Activated B cell treated with CpG ODN at 0.5 μM for 24 hours (primary cell): ENCODE data around the gene BLOC1S1. TPM values are rescaled to one million over a fixed set of nuclear protein-coding genes. Genes with fewer than 3 reads are reported as not detected.
A peak's percentile ranks its signal among the peaks of the same experiment; 100 is the strongest.

Experiments used
- ATAC-seq: fragments of 200-7000 bp; cut with Tn5 transposase; one replicate; pipeline ENCODE4 v1.10.0; 2021; ENCODE audit warnings: low read depth, mild to moderate bottlenecking, moderate library complexity
- CTCF ChIA-PET: fragments of 350-600 bp; sonication (Branson Sonifier 250); formaldehyde crosslinking; loops from one replicate; lab custom pipeline; 2021; ENCODE audit warnings: antibody characterized with exemption; lab: Charles Lee
- POLR2A ChIA-PET: fragments of 350-600 bp; sonication (Branson Sonifier 250); formaldehyde crosslinking; loops from one replicate; lab custom pipeline; 2021; ENCODE audit warnings: antibody characterized with exemption; lab: Charles Lee
- DNase-seq: peaks from one replicate; pipeline ENCODE4 v3.0.0; 2022
- H3K27ac Mint-ChIP-seq: one replicate; pipeline ENCODE4 v1.8.0; 2020; ENCODE audit warnings: mixed read lengths
- H3K27me3 Mint-ChIP-seq: one replicate; pipeline ENCODE4 v1.8.0; 2021; ENCODE audit warnings: mixed read lengths
- H3K36me3 Mint-ChIP-seq: one replicate; pipeline ENCODE4 v1.8.0; 2021; ENCODE audit warnings: low read depth, mixed read lengths
- H3K4me1 Mint-ChIP-seq: one replicate; pipeline ENCODE4 v1.8.0; 2021; ENCODE audit warnings: mixed read lengths
- H3K4me3 Mint-ChIP-seq: one replicate; pipeline ENCODE4 v1.8.0; 2020; ENCODE audit warnings: mild to moderate bottlenecking, mixed read lengths
- H3K9me3 Mint-ChIP-seq: one replicate; pipeline ENCODE4 v1.8.0; 2020; ENCODE audit warnings: mixed read lengths
- intact Hi-C: fragments of 100-400 bp; cut with micrococcal nuclease; formaldehyde crosslinking; loops from one replicate; pipeline ENCODE4 v1.15.1; 2024
- total RNA-seq: library from RNA; stranded (reverse); gene quantifications from 2 replicates; pipeline ENCODE4 v1.2.3, GENCODE V29; 2022
- TF ChIP-seq, protein P1 (sequence below): fragments of 200-600 bp; IDR thresholded peaks from one replicate; pipeline ENCODE4 v1.8.0; 2022; ENCODE audit warnings: antibody characterized with exemption, mild to moderate bottlenecking

BLOC1S1 gene
- total RNA-seq, 1 donor from 2014 or later: 91.0 TPM

DNA sequence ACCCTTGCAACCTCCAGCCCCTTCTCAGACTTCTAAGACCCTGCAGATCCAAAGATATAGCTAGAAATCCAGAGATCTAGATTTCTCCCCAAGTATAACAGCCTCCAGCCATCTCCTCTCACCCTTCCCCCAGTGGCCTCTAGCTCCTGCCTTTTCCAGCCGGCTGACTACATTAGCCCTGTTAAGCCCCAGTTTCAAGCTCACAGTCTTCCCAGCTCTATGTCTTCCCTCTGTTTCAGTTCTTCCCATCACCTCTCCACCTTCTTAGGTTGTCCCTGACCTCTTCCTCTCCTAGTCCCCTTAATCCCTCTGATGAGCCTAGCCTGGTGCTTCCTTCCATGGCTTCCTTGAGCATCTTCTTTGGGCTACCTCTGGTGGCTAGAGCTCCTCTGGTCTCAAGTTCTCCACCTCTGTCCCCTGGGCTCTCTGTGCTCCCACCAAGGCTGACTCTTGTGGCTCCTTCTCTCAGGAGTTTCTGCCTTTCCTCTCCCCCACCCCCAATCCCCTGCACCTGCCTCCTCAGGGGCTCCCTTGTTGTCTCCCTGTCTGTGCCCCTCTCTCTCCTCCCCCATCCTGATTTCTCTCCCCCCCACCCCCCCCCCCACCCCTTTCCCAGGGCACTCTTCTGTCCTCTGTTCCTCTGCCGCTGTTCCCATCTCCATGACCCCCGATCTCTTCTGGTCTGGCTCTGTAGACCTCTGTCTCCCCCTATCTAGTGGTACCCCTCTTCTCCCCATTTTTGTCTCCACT lies 26.3 kb downstream of the BLOC1S1 start:
- Mint-ChIP-seq H3K27me3 (no peaks in the 10 kb centered on the region), H3K4me3 (peak overlapping the region; percentile 82), H3K27ac (peak overlapping the region; percentile 50), H3K4me1 (peaks cover 59% of the 10 kb centered on the region), H3K36me3 (no peaks in the 10 kb centered on the region), H3K9me3 (no peaks in the 10 kb centered on the region)
- TF ChIP-seq, protein P1, sequence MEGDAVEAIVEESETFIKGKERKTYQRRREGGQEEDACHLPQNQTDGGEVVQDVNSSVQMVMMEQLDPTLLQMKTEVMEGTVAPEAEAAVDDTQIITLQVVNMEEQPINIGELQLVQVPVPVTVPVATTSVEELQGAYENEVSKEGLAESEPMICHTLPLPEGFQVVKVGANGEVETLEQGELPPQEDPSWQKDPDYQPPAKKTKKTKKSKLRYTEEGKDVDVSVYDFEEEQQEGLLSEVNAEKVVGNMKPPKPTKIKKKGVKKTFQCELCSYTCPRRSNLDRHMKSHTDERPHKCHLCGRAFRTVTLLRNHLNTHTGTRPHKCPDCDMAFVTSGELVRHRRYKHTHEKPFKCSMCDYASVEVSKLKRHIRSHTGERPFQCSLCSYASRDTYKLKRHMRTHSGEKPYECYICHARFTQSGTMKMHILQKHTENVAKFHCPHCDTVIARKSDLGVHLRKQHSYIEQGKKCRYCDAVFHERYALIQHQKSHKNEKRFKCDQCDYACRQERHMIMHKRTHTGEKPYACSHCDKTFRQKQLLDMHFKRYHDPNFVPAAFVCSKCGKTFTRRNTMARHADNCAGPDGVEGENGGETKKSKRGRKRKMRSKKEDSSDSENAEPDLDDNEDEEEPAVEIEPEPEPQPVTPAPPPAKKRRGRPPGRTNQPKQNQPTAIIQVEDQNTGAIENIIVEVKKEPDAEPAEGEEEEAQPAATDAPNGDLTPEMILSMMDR: no peak
- ChIA-PET CTCF (no interaction called here), POLR2A (interaction anchor here (0.6 to 1.0 kb wide), 2 partner anchors 234 to 375 kb away, joined by 5 to 7 read pairs; partner anchors contain the start of gene RPL41)
- ATAC-seq (no peak), DNase-seq (no peak)
- intact Hi-C loops: no loop called here

DNA sequence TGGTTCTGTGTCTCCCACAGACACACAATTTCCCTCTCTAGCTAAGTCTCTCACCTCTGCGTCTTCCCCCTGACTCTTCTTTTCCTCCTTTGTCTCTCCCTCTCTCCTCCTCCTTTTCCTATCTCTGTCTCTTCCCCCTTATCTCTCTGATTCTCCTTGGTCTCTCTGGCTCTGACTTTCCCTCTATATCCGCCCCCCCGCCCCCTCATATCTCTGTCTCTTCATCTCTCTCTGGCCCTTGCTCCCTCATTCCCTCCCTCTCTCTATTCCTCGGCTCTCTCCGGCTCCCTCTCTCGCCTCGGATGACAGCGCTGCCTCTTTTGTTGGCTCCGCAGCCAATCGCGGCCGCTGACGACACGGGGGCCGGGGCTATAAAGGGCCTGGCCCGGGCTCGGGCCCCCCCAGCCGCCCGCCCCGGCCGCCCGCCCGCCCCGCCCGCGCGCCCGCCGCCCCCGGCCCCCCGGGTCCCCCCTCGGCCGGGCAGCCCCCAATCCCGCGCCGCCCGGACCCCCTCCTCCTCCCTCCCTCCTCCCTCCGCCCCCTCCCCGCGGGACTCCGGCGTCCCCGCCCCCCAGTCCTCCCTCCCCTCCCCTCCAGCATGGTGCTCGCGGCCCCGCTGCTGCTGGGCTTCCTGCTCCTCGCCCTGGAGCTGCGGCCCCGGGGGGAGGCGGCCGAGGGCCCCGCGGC lies 27.0 kb downstream of the BLOC1S1 start, which contains the start of gene GDF11:
TSS of gene GDF11 (plus strand) at position 404 of the 687 bp plus-strand sequence. CDS start at position 599, 195 bp downstream.
- intact Hi-C loops: no loop called here
- TF ChIP-seq, protein P1: no peak
- Mint-ChIP-seq H3K4me3 (peak within 1 kb of the TSS; percentile 88), H3K27ac (peak within 1 kb of the TSS; percentile 50), H3K36me3 (no peaks in the 10 kb centered on the region), H3K4me1 (peaks cover 51% of the 10 kb centered on the region), H3K9me3 (no peaks in the 10 kb centered on the region), H3K27me3 (no peaks in the 10 kb centered on the region)
- ChIA-PET POLR2A (interaction anchor here (0.7 to 2.4 kb wide), 9 partner anchors 10 to 479 kb away, joined by 3 to 18 read pairs (median 3); partner anchors contain the start of genes CD63, DNAJC14, ITGA7 and ORMDL2), CTCF (interaction anchor here (0.5 to 2.8 kb wide), 2 partner anchors 54 to 1885 kb away, joined by 3 to 10 read pairs; no protein-coding TSS in a partner anchor)
- DNase-seq: peak; percentile 48
- peak; percentile 42 for ATAC-seq

DNA sequence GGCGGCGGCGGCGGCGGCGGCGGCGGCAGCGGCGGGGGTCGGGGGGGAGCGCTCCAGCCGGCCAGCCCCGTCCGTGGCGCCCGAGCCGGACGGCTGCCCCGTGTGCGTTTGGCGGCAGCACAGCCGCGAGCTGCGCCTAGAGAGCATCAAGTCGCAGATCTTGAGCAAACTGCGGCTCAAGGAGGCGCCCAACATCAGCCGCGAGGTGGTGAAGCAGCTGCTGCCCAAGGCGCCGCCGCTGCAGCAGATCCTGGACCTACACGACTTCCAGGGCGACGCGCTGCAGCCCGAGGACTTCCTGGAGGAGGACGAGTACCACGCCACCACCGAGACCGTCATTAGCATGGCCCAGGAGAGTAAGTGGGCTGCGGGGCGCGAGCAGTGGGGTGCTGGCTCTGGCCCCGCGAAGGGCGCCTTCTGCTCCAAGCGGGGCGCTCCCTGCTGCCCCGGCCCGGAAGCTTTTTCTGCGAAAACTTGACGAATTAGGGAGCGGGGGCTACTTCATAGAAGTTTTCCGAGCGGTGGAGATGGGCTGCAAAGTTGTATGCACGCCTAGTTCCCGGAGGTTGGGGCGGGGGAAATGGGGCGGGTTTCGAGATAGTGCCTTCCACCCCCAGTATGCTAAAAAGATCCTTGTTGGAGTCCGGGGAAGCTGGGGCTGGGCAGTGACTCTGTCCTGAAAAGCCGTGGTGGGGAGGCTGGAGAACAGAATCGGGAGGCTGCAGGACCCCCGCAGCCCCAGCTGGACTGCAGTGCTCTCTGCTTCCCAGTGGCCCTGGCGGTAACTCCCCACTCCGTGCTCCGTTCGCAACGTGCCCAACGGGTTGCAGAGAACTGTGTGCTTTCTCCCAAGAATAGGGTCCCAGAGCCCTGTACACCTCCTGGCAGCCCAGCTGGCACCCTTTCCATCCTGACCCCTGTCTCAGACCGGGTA lies 27.8 kb downstream of the BLOC1S1 start:
- TF ChIP-seq, protein P1: no peak
- ATAC-seq (peak; percentile 34), DNase-seq (peak; percentile 40)
- intact Hi-C loops: no loop called here
- Mint-ChIP-seq H3K9me3 (no peaks in the 10 kb centered on the region), H3K4me1 (peaks cover 45% of the 10 kb centered on the region), H3K4me3 (peak overlapping the region; percentile 88), H3K36me3 (no peaks in the 10 kb centered on the region), H3K27me3 (no peaks in the 10 kb centered on the region), H3K27ac (no peak overlapping the region)
- POLR2A ChIA-PET: interaction anchor here (0.6 to 2.4 kb wide), 16 partner anchors 9 to 523 kb away, joined by 3 to 18 read pairs (median 4); partner anchors contain the start of genes CD63, COQ10A, DNAJC14 and ITGA7
- CTCF ChIA-PET: interaction anchor here (0.8 to 2.8 kb wide), 4 partner anchors 19 to 197 kb away, joined by 4 to 10 read pairs (median 4); no protein-coding TSS in a partner anchor

DNA sequence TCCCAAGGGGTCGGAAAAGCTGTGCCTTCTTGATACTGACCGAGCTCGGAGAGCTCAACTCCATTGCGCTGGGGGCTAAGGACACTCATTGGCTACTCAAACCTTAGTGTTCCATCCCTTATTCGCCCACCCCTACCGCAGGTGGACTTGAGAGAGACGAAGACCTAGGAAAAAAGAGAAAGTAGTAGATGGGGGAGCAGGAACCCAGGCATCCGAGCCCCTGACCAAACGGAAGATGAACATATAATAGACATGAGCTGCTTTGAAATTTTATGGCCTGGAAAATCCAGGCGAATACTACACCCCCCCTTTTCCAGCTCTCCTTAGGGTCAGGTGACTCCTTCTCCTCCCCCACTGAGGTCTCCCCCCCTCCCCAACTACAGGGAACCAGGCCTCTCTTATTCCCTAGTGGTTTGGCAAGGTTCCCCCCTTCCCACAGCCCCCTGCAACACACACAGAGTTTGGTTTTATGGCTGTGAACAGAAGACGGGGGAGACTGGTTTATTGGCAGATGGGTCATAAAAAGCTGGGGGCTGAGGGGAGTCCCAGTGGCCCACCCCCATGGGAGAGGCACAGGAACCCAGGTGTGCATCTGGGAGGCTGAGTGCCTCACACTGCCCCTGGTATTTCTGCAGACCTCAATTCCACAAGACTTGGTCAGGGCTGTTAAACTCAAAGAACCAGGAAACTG lies 28.6 kb downstream of the BLOC1S1 start:
- ChIA-PET CTCF (interaction anchor here (0.8 to 2.8 kb wide), 4 partner anchors 20 to 196 kb away, joined by 4 to 10 read pairs (median 4); no protein-coding TSS in a partner anchor), POLR2A (interaction anchor here (0.6 to 2.4 kb wide), 14 partner anchors 15 to 523 kb away, joined by 3 to 18 read pairs (median 5); partner anchors contain the start of genes CD63, COQ10A, DNAJC14 and ITGA7)
- H3K27ac Mint-ChIP-seq: no peak overlapping the region
- no peaks in the 10 kb centered on the region for H3K27me3 Mint-ChIP-seq
- H3K9me3 Mint-ChIP-seq: no peaks in the 10 kb centered on the region
- intact Hi-C loops: no loop called here
- DNase-seq: no peak
- TF ChIP-seq, protein P1: no peak
- peak overlapping the region; percentile 88 for H3K4me3 Mint-ChIP-seq
- peaks cover 43% of the 10 kb centered on the region for H3K4me1 Mint-ChIP-seq
- H3K36me3 Mint-ChIP-seq: peaks cover 5% of the 10 kb centered on the region
- no peak for ATAC-seq
